ENCODE measurements around the gene XRCC5. TPM values are rescaled to one million over a fixed set of nuclear protein-coding genes. Genes with fewer than 3 reads are reported as not detected.

The XRCC5 gene
- total and polyA plus RNA-seq, 2 donors (not counting 3 experiments of a cell fraction or from before 2014, with no cell fraction given) = 267 to 319 TPM

GRCh38 chr2:216201692-216202306, 92.7 kb downstream of the XRCC5 start:
- TF ChIP-seq FOS (IDR thresholded peaks at IDR 0.05; ENCODE audit: borderline replicate concordance, insufficient read depth, low read length) = no peak
- no peak for TF ChIP-seq MAX (IDR thresholded peaks at IDR 0.05; ENCODE audit: insufficient read depth, insufficient read length)
- TF ChIP-seq CTCF (IDR thresholded peaks at IDR 0.05; ENCODE audit: extremely low read depth in 1 of 2, insufficient read depth in 1 of 2, low read depth in 1 of 2, low read length in 2 of 2) = no peak
- no peak for TF ChIP-seq EZH2 (IDR thresholded peaks at IDR 0.05; ENCODE audit: borderline replicate concordance, low read depth, low read length, severe bottlenecking)
- TF ChIP-seq GATA2 (IDR thresholded peaks at IDR 0.05; ENCODE audit: insufficient read depth, insufficient read length, low read depth, low read length) = no peak
- no peak for TF ChIP-seq MYC (IDR thresholded peaks at IDR 0.05; ENCODE audit: low read depth, low read length)
- TF ChIP-seq POLR2A (IDR thresholded peaks at IDR 0.05; ENCODE audit: low read depth, low read length) = no peak
- no peak for TF ChIP-seq POLR2AphosphoS5 (IDR thresholded peaks at IDR 0.05; ENCODE audit: insufficient read depth, low read depth, low read length)
- no peak for TF ChIP-seq JUN (IDR thresholded peaks at IDR 0.05; ENCODE audit: borderline replicate concordance, insufficient read depth, insufficient read length, low read depth)
- Histone ChIP-seq H3K27me3 (ENCODE audit: control insufficient read depth in 2 of 2, insufficient read depth in 2 of 2, low read length in 2 of 2) (no peaks in the 10 kb centered on the region), H3K36me3 (ENCODE audit: control insufficient read depth in 2 of 2, extremely low read depth in 1 of 2, insufficient read depth in 2 of 2, low read length in 2 of 2) (peaks cover 49 to 58% of the 10 kb centered on the region in 2 experiments), H3K9me3 (replicated peaks; ENCODE audit: control insufficient read depth, insufficient read depth, low read length) (no peaks in the 10 kb centered on the region), H3K4me2 (ENCODE audit: insufficient read depth, low read length) (no peak overlapping the region), H3K79me2 (ENCODE audit: control insufficient read depth, insufficient read depth, low read length) (peaks cover 2% of the 10 kb centered on the region), H3K4me3 (replicated peaks in 1 of 3; ENCODE audit: insufficient read depth in 1 of 3, low read depth in 1 of 3, low read length in 3 of 3) (no peak overlapping the region), H3K9ac (replicated peaks; ENCODE audit: extremely low read depth, insufficient read depth, low read length) (no peak overlapping the region), H3K9me1 (replicated peaks; ENCODE audit: control insufficient read depth, extremely low read depth, insufficient read depth, low read length) (no peaks in the 10 kb centered on the region), H2AFZ (ENCODE audit: low read depth, low read length) (no peak overlapping the region), H3K4me1 (ENCODE audit: control insufficient read depth, extremely low read depth, insufficient read depth, low read length) (no peaks in the 10 kb centered on the region), H3K27ac (ENCODE audit: insufficient read depth, low read depth, low read length) (no peak overlapping the region), H4K20me1 (replicated peaks; ENCODE audit: control insufficient read depth, extremely low read depth, insufficient read depth, low read length) (no peaks in the 10 kb centered on the region)
- CTCF ChIA-PET = interaction anchor here (1.0 kb wide), 1 partner anchor 11 kb away, joined by 4 read pairs; no protein-coding TSS in a partner anchor
- FAIRE-seq = no peak
- BruUV-seq (replicated peaks) = no TSS peak
- dilution Hi-C loops (cut with MboI; ENCODE audit: extremely low pct_ligation_motif_present, low sequenced_read_pairs) (no loop called here), intact Hi-C loops (cut with micrococcal nuclease) (no loop called here)
- POLR2A ChIA-PET = no interaction called here
- DNase-seq (ENCODE audit: low read depth, low spot score) = no peak

Data from endothelial cell of umbilical vein (primary cell).